ENCODE data around the gene SRRM4.
A peak's percentile ranks its signal among the peaks of the same experiment; 100 is the strongest.

GRCh38 chr12:119151445-119152026, 170.2 kb downstream of the SRRM4 start:
- TF ChIP-seq CTCF (conservative IDR thresholded peaks at IDR 0.05; ENCODE audit: low read depth in 2 of 2), result no peak
- no peak for TF ChIP-seq POLR2AphosphoS5 (IDR thresholded peaks at IDR 0.05; ENCODE audit: low read depth)
- TF ChIP-seq EZH2 (IDR thresholded peaks at IDR 0.05; ENCODE audit: low read depth, unreplicated experiment), result no peak
- no peak for TF ChIP-seq REST (IDR thresholded peaks at IDR 0.05; ENCODE audit: unreplicated experiment)
- no peak for TF ChIP-seq EZH2phosphoT487 (IDR thresholded peaks at IDR 0.05; ENCODE audit: unreplicated experiment)
- no peak for TF ChIP-seq JUNB (IDR thresholded peaks at IDR 0.05; ENCODE audit: unreplicated experiment)
- no peak for TF ChIP-seq NANOG (IDR thresholded peaks at IDR 0.05; ENCODE audit: borderline replicate concordance)
- peak; percentile 95 for TF ChIP-seq ZNF331 (CRISPR knock-in tag; IDR thresholded peaks at IDR 0.05; ENCODE audit: low read depth)
